Stomach (tissue), 9 donors: ENCODE measurements around the gene PDPK1. TPM values are rescaled to one million over a fixed set of nuclear protein-coding genes. Genes with fewer than 3 reads are reported as not detected.
"Not testable (repeated sequence)": the region's sequence is repeated elsewhere in the genome, so short reads cannot be mapped to it uniquely, and the experiment has no call there.

Source experiments
- DNase-seq, 2 donors: peaks; one replicate each; pipeline versions ENCODE4 v3.0.0 to v3.0.0-alpha.2; 2013 to 2019
- H3K27ac ChIP-seq, 5 donors: fragments of 200-600 bp in 4 of 5; sonication (generic) in 4 of 5; one replicate each; pipeline ENCODE4 v1.5.1; 2013 to 2019; ENCODE audit warnings: mild to moderate bottlenecking in 1 of 5, moderate library complexity in 1 of 5
- H3K27me3 ChIP-seq, 3 donors: fragments of 200-600 bp; sonication (generic); one replicate each; pipeline ENCODE4 v1.5.1; 2017 to 2019; ENCODE audit warnings: mixed run types in 1 of 3
- H3K36me3 ChIP-seq, 4 donors: fragments of 200-600 bp; sonication (generic); 1 replicate in 3 of 4; 2 replicates in 1 of 4; pipeline ENCODE4 v1.5.1; 2016 to 2019
- H3K4me1 ChIP-seq, 4 donors: fragments of 200-600 bp; sonication (generic); one replicate each; pipeline ENCODE4 v1.5.1; 2016 to 2019
- H3K4me3 ChIP-seq, 4 donors: fragments of 200-600 bp; sonication (generic) in 3 of 4; one replicate each; pipeline ENCODE4 v1.5.1; 2016 to 2019; ENCODE audit warnings: mild to moderate bottlenecking in 1 of 4
- H3K9me3 ChIP-seq, 4 donors: fragments of 200-600 bp; sonication (generic); one replicate each; pipeline ENCODE4 v1.5.1; 2016 to 2019
- WGBS, 5 donors: extraction: QIAGEN DNeasy Blood & Tissue Kit in 3 of 5; methylation state at CpG; one replicate each; pipeline versions ENCODE4 v1.1.5 to v1.1.7; 2013 to 2018; 5-methylcytosine and 5-hydroxymethylcytosine counted together
- intact Hi-C: fragments of 100-400 bp; cut with DNase I; formaldehyde crosslinking; loops from one replicate; pipeline ENCODE4 v1.15.1; 2023; ENCODE audit warnings: low total_unique reads
- polyA plus RNA-seq, 3 donors: library from polyadenylated mRNA; stranded (reverse); fragments of 200-250 nt; gene quantifications; one replicate each; pipeline ENCODE4 v1.2.3, GENCODE V29; 2013
- total RNA-seq, 5 donors: library from RNA; depleted of rRNA; stranded (reverse); fragments of >200 nt; gene quantifications; one replicate each; pipeline versions ENCODE4 v1.1.0 to v1.2.3, GENCODE V29; 2014 to 2016
- TF ChIP-seq, protein P1 (sequence below), 7 experiments: fragments of 450-650 bp in 4 of 7; fragments of 200-600 bp in 3 of 7; sonication (generic) in 3 of 7; IDR thresholded peaks; one replicate each; pipeline ENCODE4 v1.5.1; 2016 to 2019; ENCODE audit warnings: antibody characterized with exemption in 7 of 7, control low read depth in 2 of 7, mild to moderate bottlenecking in 1 of 7
- donor health status: healthy with polysubstance abuse.
- donor health status: Bipolar disorder and iron deficiency.
- donor health status: healthy.

Gene PDPK1
- total and polyA plus RNA-seq, 8 donors: 7.0 to 86.9 (median 23.6) TPM

DNA sequence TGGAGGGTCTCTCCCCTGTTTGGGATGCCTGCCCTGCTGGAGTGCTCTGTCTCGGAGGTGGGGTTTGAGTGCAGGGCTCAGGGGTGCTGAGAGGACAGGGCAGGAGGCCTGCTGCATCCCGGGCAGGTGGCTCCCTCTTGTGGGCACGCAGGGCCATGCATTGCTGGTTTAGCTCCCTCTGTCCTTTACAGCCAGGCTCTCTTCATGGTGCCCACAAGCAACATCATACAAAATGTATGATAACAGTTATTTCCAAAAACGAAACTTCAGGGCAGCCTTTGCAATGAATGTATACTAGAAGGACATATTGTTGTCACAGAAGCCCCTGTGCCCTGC lies 22.9 kb downstream of the PDPK1 start:
- intact Hi-C loops, H3K9me3 ChIP-seq, H3K4me3 ChIP-seq, H3K27me3 ChIP-seq, H3K27ac ChIP-seq, H3K4me1 ChIP-seq, H3K36me3 ChIP-seq: not testable (repeated sequence)
- peak in 1 of 2 donors; percentile 84 for DNase-seq
- 9 to 17% methylated on average over 1 to 2 of the region's 4 CpGs; no CpG with 5 or more reads in 3 of the 5 donors for WGBS, 5 donors
- TF ChIP-seq, protein P1, sequence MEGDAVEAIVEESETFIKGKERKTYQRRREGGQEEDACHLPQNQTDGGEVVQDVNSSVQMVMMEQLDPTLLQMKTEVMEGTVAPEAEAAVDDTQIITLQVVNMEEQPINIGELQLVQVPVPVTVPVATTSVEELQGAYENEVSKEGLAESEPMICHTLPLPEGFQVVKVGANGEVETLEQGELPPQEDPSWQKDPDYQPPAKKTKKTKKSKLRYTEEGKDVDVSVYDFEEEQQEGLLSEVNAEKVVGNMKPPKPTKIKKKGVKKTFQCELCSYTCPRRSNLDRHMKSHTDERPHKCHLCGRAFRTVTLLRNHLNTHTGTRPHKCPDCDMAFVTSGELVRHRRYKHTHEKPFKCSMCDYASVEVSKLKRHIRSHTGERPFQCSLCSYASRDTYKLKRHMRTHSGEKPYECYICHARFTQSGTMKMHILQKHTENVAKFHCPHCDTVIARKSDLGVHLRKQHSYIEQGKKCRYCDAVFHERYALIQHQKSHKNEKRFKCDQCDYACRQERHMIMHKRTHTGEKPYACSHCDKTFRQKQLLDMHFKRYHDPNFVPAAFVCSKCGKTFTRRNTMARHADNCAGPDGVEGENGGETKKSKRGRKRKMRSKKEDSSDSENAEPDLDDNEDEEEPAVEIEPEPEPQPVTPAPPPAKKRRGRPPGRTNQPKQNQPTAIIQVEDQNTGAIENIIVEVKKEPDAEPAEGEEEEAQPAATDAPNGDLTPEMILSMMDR (IDR thresholded peaks at IDR 0.05): peak in 3 of 7 experiments; percentile 28 to 50 (median 47)

DNA sequence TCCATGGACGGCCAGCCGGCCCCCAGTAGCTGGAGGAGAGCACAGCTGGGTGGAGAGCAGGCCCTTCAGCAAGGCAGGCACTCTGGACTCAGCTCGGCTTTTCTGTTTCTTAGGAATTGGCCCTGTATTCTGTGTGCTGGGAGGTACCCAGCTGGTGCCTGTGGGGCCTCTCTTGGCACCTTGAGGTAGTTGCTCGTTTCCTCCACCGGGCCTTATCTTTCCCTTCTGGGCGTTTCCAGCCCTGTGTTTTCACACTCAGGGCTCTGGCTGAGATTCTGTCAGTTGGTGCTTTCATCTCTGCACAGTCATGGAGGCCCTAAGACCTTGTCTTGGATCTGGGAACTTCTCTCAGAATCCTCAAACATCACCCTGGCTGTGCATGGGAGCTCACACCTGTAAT lies 29.7 kb downstream of the PDPK1 start:
- H3K27ac ChIP-seq, H3K4me1 ChIP-seq, H3K27me3 ChIP-seq, intact Hi-C loops, H3K9me3 ChIP-seq, H3K36me3 ChIP-seq, H3K4me3 ChIP-seq, DNase-seq: not testable (repeated sequence)
- no CpG with 5 or more reads among the region's 6 CpGs for WGBS, 5 donors

DNA sequence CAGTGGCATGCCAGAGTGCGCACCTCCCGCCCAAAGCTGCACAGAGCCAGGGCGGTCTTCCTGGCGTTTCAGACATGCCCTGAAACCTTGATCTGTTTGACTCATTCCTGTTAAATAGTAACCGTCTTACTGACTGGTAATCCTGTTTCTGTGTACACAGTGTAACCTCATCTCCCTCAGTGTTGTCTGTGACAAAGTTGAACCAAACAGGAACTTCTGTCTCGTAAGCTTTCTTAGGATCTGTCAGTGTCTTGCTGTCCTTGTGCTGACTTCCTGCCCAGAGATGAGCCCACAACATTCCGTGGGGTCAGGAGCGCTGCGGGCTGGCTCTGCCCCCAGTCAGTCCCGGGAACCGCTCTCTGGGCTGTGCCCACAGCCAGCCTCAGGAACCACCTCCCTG lies 30.8 kb downstream of the PDPK1 start:
- H3K9me3 ChIP-seq, DNase-seq, H3K27me3 ChIP-seq, intact Hi-C loops, H3K4me3 ChIP-seq, H3K36me3 ChIP-seq, H3K4me1 ChIP-seq, H3K27ac ChIP-seq: not testable (repeated sequence)
- no CpG with 5 or more reads among the region's 11 CpGs for WGBS, 5 donors

DNA sequence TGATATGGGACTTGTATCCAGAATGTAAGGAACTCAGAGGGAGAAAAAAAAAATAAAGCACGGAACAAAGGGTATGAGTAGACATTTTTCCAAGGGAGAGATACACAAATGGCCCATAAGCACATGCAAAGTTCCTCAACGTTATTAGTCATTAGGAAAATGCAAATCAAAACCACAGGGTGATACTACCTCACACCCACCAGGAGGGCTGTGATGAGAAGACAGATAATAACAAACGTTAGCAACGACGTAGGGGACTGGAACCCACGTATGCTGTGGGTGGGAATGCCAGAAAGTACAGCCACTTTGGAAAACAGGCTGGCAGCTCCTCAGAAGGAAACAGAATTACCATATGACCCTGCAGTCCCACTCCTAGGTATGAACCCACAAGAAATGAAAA lies 34.9 kb downstream of the PDPK1 start:
- H3K4me3 ChIP-seq, H3K9me3 ChIP-seq, intact Hi-C loops, H3K36me3 ChIP-seq, DNase-seq, H3K27me3 ChIP-seq, H3K27ac ChIP-seq, H3K4me1 ChIP-seq: not testable (repeated sequence)
- no CpG with 5 or more reads among the region's 6 CpGs for WGBS, 5 donors

DNA sequence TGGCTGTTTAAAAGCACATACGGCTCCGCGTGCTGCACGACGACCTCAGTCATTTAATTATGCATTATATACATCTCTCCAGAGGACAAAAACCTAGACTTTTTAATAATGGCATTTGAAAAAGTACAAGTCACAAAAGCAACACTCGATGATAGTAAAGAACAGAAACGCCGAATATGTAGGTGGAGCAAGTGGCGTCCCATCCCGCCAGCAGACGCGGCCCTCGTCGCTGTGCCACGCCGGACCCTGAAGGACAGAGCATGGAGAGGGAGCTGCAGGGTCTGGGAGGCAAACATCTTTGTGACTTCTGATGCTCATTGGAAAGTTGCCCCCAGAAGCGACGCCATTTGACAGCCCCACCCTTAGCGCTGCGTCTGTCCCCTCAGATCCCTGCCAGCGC lies 38.0 kb downstream of the PDPK1 start:
- intact Hi-C loops, H3K27ac ChIP-seq, DNase-seq, H3K27me3 ChIP-seq, H3K4me1 ChIP-seq, H3K9me3 ChIP-seq, H3K4me3 ChIP-seq, H3K36me3 ChIP-seq: not testable (repeated sequence)
- 95 to 98% (median 97%) methylated on average over 10 to 16 of the region's 21 CpGs; no CpG with 5 or more reads in 1 of the 5 donors for WGBS, 5 donors

DNA sequence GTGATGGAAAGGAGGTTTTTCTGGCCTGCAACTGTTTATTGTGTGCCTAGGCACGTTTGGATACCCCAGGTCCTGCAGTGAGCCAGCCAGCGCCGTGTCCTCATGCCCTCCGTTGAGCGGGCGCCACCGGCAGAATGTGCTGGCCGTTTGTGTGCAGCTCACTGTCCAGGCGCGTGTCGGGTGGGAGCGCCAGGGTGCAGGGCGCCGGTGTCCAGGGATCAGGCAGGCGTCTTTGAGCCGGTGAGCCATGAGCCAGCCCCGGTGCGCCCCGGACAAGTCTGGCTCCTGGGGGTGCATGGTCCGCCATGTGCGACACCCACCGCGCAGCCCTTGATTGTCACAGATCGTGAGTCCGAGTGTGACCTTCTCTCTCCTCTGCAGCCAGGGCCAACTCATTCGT lies 39.2 kb downstream of the PDPK1 start:
- intact Hi-C loops, H3K4me3 ChIP-seq: not testable (repeated sequence)
- WGBS, 5 donors: 93 to 100% (median 98%) methylated on average over 8 to 19 of the region's 26 CpGs; no CpG with 5 or more reads in 1 of the 5 donors

DNA sequence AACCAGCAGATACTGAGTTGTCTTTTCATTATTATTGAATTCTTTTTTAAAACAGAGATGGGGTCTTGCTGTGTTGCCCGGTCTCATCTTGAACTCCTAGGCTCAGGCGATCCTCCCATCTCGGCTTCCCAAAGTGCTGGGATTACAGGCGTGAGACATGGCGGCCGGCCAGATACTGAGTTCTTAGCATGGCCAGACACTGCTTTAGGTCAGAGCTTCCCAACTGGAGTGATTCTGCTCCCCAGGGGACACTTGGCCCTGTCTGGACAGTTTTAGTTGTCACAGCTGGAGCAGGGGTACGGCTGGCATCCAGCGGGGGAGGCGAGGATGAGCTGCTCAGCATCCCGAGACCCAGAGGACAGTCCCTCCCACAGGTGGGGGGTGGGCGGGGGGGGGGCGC lies 41.1 kb downstream of the PDPK1 start:
- H3K4me3 ChIP-seq, H3K4me1 ChIP-seq, H3K36me3 ChIP-seq, H3K27me3 ChIP-seq, DNase-seq, H3K9me3 ChIP-seq, intact Hi-C loops, H3K27ac ChIP-seq: not testable (repeated sequence)
- 76 to 100% (median 88%) methylated on average over 2 to 3 of the region's 12 CpGs; no CpG with 5 or more reads in 1 of the 5 donors for WGBS, 5 donors

More for the DNA sequence above, 39.2 kb downstream of the PDPK1 start:
- not testable (repeated sequence) for H3K27ac ChIP-seq, H3K36me3 ChIP-seq, H3K4me1 ChIP-seq, H3K9me3 ChIP-seq, DNase-seq, H3K27me3 ChIP-seq

DNA sequence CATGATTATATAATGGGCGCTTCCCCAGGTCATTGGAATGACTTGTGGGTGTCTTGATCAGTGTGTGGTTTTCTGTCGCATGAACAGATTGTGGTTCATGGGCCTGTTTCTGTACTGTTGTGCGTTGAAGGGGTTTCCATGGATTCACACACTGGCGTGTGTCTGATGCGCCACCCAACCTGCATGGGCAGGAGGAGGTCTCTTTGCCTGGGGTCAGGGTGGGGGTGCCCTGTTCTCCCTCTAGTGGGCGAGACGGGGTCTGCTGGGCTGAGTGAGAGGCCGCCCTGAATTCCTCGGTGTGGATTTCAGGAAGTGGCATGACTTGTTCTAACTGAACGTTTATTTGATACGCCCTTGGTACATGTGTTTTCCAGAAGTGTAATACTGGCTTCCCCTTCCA lies 42.3 kb downstream of the PDPK1 start:
- H3K4me1 ChIP-seq, H3K36me3 ChIP-seq, intact Hi-C loops, H3K27ac ChIP-seq, H3K4me3 ChIP-seq, H3K9me3 ChIP-seq, H3K27me3 ChIP-seq: not testable (repeated sequence)
- peak in 1 of 2 donors; percentile 48 for DNase-seq
- 48 to 61% (median 57%) methylated on average over 5 to 6 of the region's 11 CpGs; no CpG with 5 or more reads in 1 of the 5 donors for WGBS, 5 donors

DNA sequence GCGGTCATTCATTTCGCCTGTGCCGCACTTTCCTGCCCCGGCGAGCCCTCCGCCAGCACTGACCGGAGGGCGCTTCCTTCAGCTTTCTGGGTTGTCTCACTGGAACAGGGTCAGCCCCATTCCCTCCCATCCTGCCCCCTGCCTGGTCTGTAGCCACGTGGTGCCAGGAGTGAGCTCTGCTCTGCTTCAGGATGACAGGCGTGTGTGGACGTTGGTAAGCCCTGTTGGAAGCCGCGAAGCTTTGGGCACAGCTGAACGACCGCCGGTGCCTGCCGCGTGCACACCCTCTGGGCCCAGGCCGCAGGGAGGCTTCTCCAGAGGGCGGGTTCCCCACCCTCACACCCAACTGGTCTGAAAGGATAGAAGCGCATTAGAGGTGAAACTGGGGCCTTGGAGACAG lies 43.0 kb downstream of the PDPK1 start:
- intact Hi-C loops, DNase-seq, H3K27ac ChIP-seq, H3K4me3 ChIP-seq, H3K27me3 ChIP-seq, H3K9me3 ChIP-seq: not testable (repeated sequence)
- peaks cover 0 to 12% (median 10%) of the 10 kb centered on the region in 4 donors for H3K4me1 ChIP-seq
- WGBS, 5 donors: no CpG with 5 or more reads among the region's 21 CpGs
- H3K36me3 ChIP-seq: peaks cover 0 to 13% (median 12%) of the 10 kb centered on the region in 4 donors
